Measurements from ENCODE around the gene DNASE2B.

DNA sequence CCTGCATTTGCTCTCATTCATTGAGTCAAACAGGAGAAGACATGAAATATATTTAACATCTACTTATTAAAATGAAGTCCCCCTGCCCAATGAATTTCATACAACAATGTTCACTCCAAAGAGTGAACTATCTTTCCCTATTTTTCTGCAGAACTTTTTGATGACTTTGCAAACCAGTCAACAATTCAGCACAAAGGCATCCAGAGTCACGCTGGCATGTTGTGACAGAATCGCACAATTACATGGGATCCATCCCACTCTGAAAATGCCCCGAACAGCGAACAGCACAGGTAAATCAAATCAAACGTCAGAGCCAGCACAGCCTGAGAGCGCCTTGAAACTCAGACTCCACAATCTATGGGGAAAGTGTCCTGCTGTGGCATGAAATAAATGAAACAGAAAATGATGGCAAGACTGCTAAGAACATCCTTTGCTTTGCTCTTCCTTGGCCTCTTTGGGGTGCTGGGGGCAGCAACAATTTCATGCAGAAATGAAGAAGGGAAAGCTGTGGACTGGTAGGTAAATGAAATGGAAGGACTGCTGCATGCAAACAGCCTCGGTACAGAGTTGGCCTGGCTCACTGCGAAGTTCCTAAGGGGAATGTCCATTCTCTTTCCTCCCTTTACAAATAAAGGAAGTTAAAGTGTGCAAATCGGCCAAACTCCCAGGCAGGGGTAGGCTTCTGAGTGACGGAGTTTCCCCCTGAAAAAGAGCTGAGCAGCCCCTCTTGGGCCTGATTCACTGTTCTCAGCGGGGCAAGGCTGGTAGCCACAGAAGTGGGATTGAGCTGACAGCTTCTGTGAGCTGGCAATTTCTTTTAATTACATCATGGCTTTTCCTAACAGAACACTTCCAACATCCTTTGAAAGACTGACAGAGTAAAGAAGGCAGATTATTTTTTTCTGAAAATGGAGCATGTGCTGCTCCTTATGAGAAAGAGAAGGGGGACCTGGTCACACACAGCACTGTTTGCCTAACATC lies at the start of gene DNASE2B:
- TF ChIP-seq, protein P1, sequence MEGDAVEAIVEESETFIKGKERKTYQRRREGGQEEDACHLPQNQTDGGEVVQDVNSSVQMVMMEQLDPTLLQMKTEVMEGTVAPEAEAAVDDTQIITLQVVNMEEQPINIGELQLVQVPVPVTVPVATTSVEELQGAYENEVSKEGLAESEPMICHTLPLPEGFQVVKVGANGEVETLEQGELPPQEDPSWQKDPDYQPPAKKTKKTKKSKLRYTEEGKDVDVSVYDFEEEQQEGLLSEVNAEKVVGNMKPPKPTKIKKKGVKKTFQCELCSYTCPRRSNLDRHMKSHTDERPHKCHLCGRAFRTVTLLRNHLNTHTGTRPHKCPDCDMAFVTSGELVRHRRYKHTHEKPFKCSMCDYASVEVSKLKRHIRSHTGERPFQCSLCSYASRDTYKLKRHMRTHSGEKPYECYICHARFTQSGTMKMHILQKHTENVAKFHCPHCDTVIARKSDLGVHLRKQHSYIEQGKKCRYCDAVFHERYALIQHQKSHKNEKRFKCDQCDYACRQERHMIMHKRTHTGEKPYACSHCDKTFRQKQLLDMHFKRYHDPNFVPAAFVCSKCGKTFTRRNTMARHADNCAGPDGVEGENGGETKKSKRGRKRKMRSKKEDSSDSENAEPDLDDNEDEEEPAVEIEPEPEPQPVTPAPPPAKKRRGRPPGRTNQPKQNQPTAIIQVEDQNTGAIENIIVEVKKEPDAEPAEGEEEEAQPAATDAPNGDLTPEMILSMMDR (IDR thresholded peaks at IDR 0.05) = no peak
- TF ChIP-seq POLR2AphosphoS5 (IDR thresholded peaks at IDR 0.05) (no peak), EP300 (IDR thresholded peaks at IDR 0.05) (no peak), POLR2A (IDR thresholded peaks at IDR 0.05) (no peak)

Data from stomach (tissue), 4 donors.